Testis (tissue), 2 donors: Measurements from ENCODE around the gene CEP85.

ENCODE experiments used
- CTCF ChIP-seq, 3 experiments: fragments of 450-650 bp in 2 of 3; fragments of 200-600 bp in 1 of 3; sonication (generic) in 1 of 3; IDR thresholded peaks; one replicate each; pipeline ENCODE4 v1.5.1; 2016 to 2019; ENCODE audit warnings: antibody characterized with exemption in 3 of 3, mild to moderate bottlenecking in 2 of 3, moderate library complexity in 1 of 3
- POLR2A ChIP-seq: fragments of 450-650 bp; IDR thresholded peaks from one replicate; pipeline ENCODE4 v1.6.1; 2017; ENCODE audit warnings: antibody characterized with exemption, mild to moderate bottlenecking, moderate library complexity

DNA sequence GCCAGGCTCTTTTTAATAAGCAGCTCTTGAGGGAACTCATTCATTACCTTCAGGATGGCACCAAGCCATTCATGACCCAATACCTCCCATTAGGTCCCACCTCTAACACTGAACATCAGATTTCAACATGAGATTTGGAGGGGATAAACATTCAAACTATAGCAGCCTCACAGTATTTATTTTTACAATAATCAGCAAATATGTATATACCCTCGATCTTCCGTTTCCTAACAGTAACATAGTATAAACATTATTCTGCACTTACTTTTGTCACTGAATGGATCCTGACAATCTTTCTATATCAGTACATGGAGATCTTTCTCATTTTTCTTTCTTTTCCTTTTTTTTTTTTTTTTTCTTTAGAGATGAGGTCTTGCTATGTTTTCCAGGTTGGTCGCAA lies 38.2 kb upstream of the CEP85 start:
- TF ChIP-seq CTCF (IDR thresholded peaks at IDR 0.05), result no peak
- TF ChIP-seq POLR2A, result no peak
